NCI-H1105 (cell line): ENCODE results near the gene LRP1B.
"Not testable (repeated sequence)": the region's sequence is repeated elsewhere in the genome, so short reads cannot be mapped to it uniquely, and the experiment has no call there.

Source experiments
- DNase-seq: peaks from one replicate; lab custom pipeline; 2025; lab: John Stamatoyannopoulos, UW

The LRP1B gene

GRCh38 chr2:142100970-142101369 lies 29.8 kb downstream of the LRP1B start:
- DNase-seq, result peak; percentile 52

- DNase-seq, result no peak
Observed at GRCh38 chr2:142100139-142100873, 30.5 kb downstream of the LRP1B start.

GRCh38 chr2:142097711-142098110 lies 33.1 kb downstream of the LRP1B start:
- no peak for DNase-seq

GRCh38 chr2:142095647-142096046 lies 35.2 kb downstream of the LRP1B start:
- DNase-seq, result no peak

GRCh38 chr2:142094233-142094632 lies 36.6 kb downstream of the LRP1B start:
- DNase-seq, result no peak

- no peak for DNase-seq
Observed at GRCh38 chr2:142088058-142088568, 42.7 kb downstream of the LRP1B start.

GRCh38 chr2:142087585-142087984 lies 43.2 kb downstream of the LRP1B start:
- not testable (repeated sequence) for DNase-seq

- DNase-seq, result no peak
Observed at GRCh38 chr2:142082368-142082767, 48.4 kb downstream of the LRP1B start.

GRCh38 chr2:142076317-142076716 lies 54.5 kb downstream of the LRP1B start:
- DNase-seq, result no peak

GRCh38 chr2:142075826-142076225 lies 55.0 kb downstream of the LRP1B start:
- DNase-seq, result no peak

GRCh38 chr2:142069251-142069888 lies 61.4 kb downstream of the LRP1B start:
- DNase-seq, result no peak

- DNase-seq, result no peak
Observed at GRCh38 chr2:142065700-142066099, 65.1 kb downstream of the LRP1B start.

GRCh38 chr2:142065156-142065555 lies 65.7 kb downstream of the LRP1B start:
- DNase-seq, result no peak

GRCh38 chr2:142061733-142062132 lies 69.1 kb downstream of the LRP1B start:
- DNase-seq, result no peak

GRCh38 chr2:142058149-142058548 lies 72.7 kb downstream of the LRP1B start:
- DNase-seq, result no peak

- no peak for DNase-seq
Observed at GRCh38 chr2:142056784-142057183, 74.0 kb downstream of the LRP1B start.

- no peak for DNase-seq
Observed at GRCh38 chr2:142052220-142052863, 78.5 kb downstream of the LRP1B start.

- no peak for DNase-seq
Observed at GRCh38 chr2:142048581-142048980, 82.2 kb downstream of the LRP1B start.

- no peak for DNase-seq
Observed at GRCh38 chr2:142045641-142046040, 85.2 kb downstream of the LRP1B start.

GRCh38 chr2:142044197-142044596 lies 86.6 kb downstream of the LRP1B start:
- no peak for DNase-seq

- DNase-seq, result no peak
Observed at GRCh38 chr2:142042536-142043199, 88.1 kb downstream of the LRP1B start.

GRCh38 chr2:142041996-142042395 lies 88.8 kb downstream of the LRP1B start:
- DNase-seq, result no peak
